ENCODE results near the gene KRTAP12-1.

DNA sequence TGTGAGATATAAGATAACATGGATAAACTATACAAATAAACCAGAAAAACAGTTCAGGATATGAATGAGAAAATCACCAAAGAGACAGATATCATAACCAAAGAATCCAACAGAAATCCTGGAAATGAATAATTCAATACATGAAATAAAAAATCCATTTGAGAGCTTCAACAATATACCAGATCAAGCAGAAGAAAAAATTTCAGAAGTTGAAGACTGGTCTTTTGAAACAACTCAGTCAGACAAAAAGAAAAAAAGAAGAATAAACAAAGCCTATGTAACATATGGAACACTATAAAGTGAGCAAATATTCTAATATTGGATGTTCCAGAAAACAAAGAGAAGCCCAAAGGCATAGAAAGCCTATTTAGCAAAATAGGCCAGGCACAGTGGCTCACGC, 10.1 kb downstream of the KRTAP12-1 start:
- TF ChIP-seq EZH2 (IDR thresholded peaks at IDR 0.05; ENCODE audit: borderline replicate concordance, low read length): no peak
- TF ChIP-seq, protein P1, sequence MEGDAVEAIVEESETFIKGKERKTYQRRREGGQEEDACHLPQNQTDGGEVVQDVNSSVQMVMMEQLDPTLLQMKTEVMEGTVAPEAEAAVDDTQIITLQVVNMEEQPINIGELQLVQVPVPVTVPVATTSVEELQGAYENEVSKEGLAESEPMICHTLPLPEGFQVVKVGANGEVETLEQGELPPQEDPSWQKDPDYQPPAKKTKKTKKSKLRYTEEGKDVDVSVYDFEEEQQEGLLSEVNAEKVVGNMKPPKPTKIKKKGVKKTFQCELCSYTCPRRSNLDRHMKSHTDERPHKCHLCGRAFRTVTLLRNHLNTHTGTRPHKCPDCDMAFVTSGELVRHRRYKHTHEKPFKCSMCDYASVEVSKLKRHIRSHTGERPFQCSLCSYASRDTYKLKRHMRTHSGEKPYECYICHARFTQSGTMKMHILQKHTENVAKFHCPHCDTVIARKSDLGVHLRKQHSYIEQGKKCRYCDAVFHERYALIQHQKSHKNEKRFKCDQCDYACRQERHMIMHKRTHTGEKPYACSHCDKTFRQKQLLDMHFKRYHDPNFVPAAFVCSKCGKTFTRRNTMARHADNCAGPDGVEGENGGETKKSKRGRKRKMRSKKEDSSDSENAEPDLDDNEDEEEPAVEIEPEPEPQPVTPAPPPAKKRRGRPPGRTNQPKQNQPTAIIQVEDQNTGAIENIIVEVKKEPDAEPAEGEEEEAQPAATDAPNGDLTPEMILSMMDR (IDR thresholded peaks at IDR 0.05; ENCODE audit: low read length): no peak

Measured in OCI-LY1 (cell line).